ENCODE results near the gene ATP11A. TPM values are rescaled to one million over a fixed set of nuclear protein-coding genes. Genes with fewer than 3 reads are reported as not detected.

ATP11A gene
- total RNA-seq, 1 donor from 2014 or later = 377 TPM

GRCh38 chr13:112690283-112690929 is 568 bp downstream of the ATP11A start:
- Histone ChIP-seq H3K27ac (peak overlapping the region; percentile 97), H3K27me3 (no peaks in the 10 kb centered on the region), H3K4me1 (peaks cover 42% of the 10 kb centered on the region), H3K4me3 (peak overlapping the region; percentile 95), H3K36me3 (peaks cover 5% of the 10 kb centered on the region), H3K9me3 (no peaks in the 10 kb centered on the region)
- peak; percentile 80 for DNase-seq
- no peak for TF ChIP-seq CTCF (IDR thresholded peaks at IDR 0.05)
- intact Hi-C loops (cut with DNase I) = no loop called here
- ATAC-seq = no peak

DNA sequence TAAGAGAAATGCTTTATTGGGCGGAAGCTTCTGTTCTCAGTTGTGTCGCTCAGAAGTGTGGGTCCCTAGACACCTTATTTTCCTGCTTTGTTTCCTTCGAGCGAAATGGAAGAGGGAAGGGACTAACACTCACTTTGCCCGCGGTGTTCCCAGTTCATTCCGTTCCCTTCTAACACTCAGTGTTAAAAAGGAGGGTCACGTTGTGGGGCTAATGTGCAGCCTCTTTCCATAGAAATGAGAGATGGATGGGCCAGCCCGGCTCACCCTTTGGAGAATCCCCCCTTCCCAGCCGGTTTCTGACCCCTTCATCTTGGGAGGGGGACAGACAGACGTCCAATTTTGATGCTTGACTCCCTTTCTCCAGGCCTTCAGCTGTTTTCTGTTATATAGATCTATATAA is 2.3 kb downstream of the ATP11A start:
- DNase-seq (no peak), ATAC-seq (no peak)
- Histone ChIP-seq H3K36me3 (peaks cover 10% of the 10 kb centered on the region), H3K4me1 (peaks cover 41% of the 10 kb centered on the region), H3K27me3 (no peaks in the 10 kb centered on the region), H3K27ac (peak overlapping the region; percentile 97), H3K9me3 (no peaks in the 10 kb centered on the region), H3K4me3 (peak overlapping the region; percentile 95)
- intact Hi-C loops (cut with DNase I) = no loop called here
- no peak for TF ChIP-seq CTCF (IDR thresholded peaks at IDR 0.05)

- peak overlapping the region; percentile 95 for H3K4me3 ChIP-seq
- intact Hi-C loops (cut with DNase I) = no loop called here
Observed at GRCh38 chr13:112692586-112692985, 2.7 kb downstream of the ATP11A start.

GRCh38 chr13:112693831-112694497 is 4.1 kb downstream of the ATP11A start:
- DNase-seq = no peak
- H3K4me3 ChIP-seq = peak overlapping the region; percentile 95
- H3K4me1 ChIP-seq = peaks cover 38% of the 10 kb centered on the region
- H3K27me3 ChIP-seq = no peaks in the 10 kb centered on the region
- no peak for TF ChIP-seq CTCF (IDR thresholded peaks at IDR 0.05)
- H3K9me3 ChIP-seq = no peaks in the 10 kb centered on the region
- H3K36me3 ChIP-seq = peaks cover 10% of the 10 kb centered on the region
- intact Hi-C loops (cut with DNase I) = no loop called here
- peak; percentile 65 for ATAC-seq
- H3K27ac ChIP-seq = peak overlapping the region; percentile 97

More at GRCh38 chr13:112692586-112692985, 2.7 kb downstream of the ATP11A start:
- ATAC-seq = no peak
- no peaks in the 10 kb centered on the region for H3K9me3 ChIP-seq
- H3K4me1 ChIP-seq = peaks cover 40% of the 10 kb centered on the region
- TF ChIP-seq CTCF (IDR thresholded peaks at IDR 0.05) = no peak
- H3K36me3 ChIP-seq = peaks cover 10% of the 10 kb centered on the region
- H3K27me3 ChIP-seq = no peaks in the 10 kb centered on the region
- DNase-seq = no peak
- peak overlapping the region; percentile 97 for H3K27ac ChIP-seq

DNA sequence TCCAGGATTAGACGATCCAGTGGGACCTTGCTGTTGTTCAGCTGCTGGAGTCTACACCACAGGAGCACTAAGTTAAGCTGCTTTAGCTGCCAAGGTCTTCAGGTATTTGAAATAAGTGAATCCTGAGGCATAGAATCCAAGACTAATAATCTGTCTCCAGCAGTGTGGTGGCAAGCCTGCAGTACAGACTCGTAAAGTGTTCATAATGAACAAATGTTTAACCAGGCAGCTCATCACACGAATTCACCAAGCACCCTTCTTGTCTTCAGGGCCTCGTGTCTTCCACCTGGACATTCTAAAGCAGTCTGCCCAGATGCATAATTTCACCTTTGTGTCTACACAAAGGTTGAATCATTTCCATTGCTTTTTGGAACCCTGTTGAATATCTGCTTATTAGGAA is 5.3 kb downstream of the ATP11A start:
- Histone ChIP-seq H3K9me3 (no peaks in the 10 kb centered on the region), H3K4me3 (no peak overlapping the region), H3K27ac (peak overlapping the region; percentile 97), H3K36me3 (peaks cover 10% of the 10 kb centered on the region), H3K4me1 (peaks cover 38% of the 10 kb centered on the region), H3K27me3 (no peaks in the 10 kb centered on the region)
- no peak for TF ChIP-seq CTCF (IDR thresholded peaks at IDR 0.05)
- intact Hi-C loops (cut with DNase I) = no loop called here
- DNase-seq (no peak), ATAC-seq (no peak)

Data from upper lobe of right lung (tissue), 1 donor.